Subcutaneous abdominal adipose tissue (tissue), 5 donors: Measurements from ENCODE around the gene CSNK1A1.
"Not testable (repeated sequence)": the region's sequence is repeated elsewhere in the genome, so short reads cannot be mapped to it uniquely, and the experiment has no call there.

ENCODE experiments used
- H3K27ac ChIP-seq: one replicate; pipeline ENCODE4 v1.7.0; 2013; ENCODE audit warnings: low read depth, mild to moderate bottlenecking, inconsistent platforms, low read length, moderate library complexity
- H3K27me3 ChIP-seq, 5 donors: one replicate each; pipeline ENCODE4 v1.7.0; 2013; ENCODE audit warnings: low read length in 5 of 5, inconsistent platforms in 1 of 5; ENCODE audit not compliant: control insufficient read depth in 5 of 5, insufficient read depth in 4 of 5
- H3K36me3 ChIP-seq, 5 donors: one replicate each; pipeline ENCODE4 v1.7.0; 2013; ENCODE audit warnings: low read length in 5 of 5; ENCODE audit not compliant: control insufficient read depth in 5 of 5, insufficient read depth in 5 of 5
- H3K4me1 ChIP-seq, 5 donors: one replicate each; pipeline ENCODE4 v1.7.0; 2013; ENCODE audit warnings: low read length in 5 of 5, mild to moderate bottlenecking in 3 of 5, moderate library complexity in 1 of 5; ENCODE audit not compliant: control insufficient read depth in 5 of 5, insufficient read depth in 5 of 5
- H3K4me3 ChIP-seq, 5 donors: one replicate each; pipeline ENCODE4 v1.7.0; 2013; ENCODE audit warnings: low read length in 5 of 5, low read depth in 1 of 5
- H3K9ac ChIP-seq, 5 donors: one replicate each; pipeline ENCODE4 v1.7.0; 2013; ENCODE audit warnings: low read length in 5 of 5, mild to moderate bottlenecking in 4 of 5, moderate library complexity in 3 of 5
- H3K9me3 ChIP-seq, 5 donors: one replicate each; pipeline ENCODE4 v1.7.0; 2013; ENCODE audit warnings: low read length in 5 of 5; ENCODE audit not compliant: control insufficient read depth in 5 of 5
- donor health status: healthy.
- donor health status: healthy.
- donor health status: healthy.
- donor health status: healthy.
- donor health status: healthy.

Gene CSNK1A1

GRCh38 chr5:149470942-149471341 is 80.3 kb downstream of the CSNK1A1 start:
- H3K27ac ChIP-seq, result no peak overlapping the region

DNA sequence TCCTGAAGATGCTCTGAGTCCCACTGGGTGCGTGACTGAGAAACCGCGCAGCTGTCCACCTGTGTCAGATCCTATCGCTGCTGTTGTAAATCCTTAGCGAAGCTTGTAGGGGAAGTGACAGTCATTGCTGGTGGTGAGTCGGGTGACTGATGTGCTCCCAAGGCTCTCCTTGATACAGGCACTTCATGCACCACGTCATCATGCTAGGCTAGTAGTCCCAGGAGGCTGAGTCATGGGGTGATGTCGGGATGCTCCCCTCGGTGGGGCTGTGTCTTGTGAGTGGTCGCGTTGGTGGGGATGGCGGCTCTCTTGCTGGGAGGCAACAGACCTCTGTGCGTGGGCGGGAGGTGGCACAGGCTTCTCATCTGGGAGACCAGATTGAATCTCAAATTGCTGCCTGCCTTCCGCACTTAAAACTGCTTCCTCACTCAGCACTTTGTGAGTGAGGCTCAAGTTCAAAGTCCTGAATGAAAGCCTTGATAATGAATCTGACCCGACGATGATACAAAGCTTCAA is 84.7 kb downstream of the CSNK1A1 start:
- H3K27me3 ChIP-seq, result no peaks in the 10 kb centered on the region
- H3K4me3 ChIP-seq, result no peak overlapping the region
- peaks cover 4 to 31% (median 26%) of the 10 kb centered on the region in 5 donors for H3K4me1 ChIP-seq
- H3K9me3 ChIP-seq, result no peaks in the 10 kb centered on the region
- H3K27ac ChIP-seq, result no peak overlapping the region
- no peaks in the 10 kb centered on the region for H3K36me3 ChIP-seq
- no peak overlapping the region for H3K9ac ChIP-seq

More at GRCh38 chr5:149470942-149471341, 80.3 kb downstream of the CSNK1A1 start:
- Histone ChIP-seq H3K9me3 (no peaks in the 10 kb centered on the region), H3K4me1 (peaks cover 4 to 22% (median 18%) of the 10 kb centered on the region in 5 donors), H3K36me3 (no peaks in the 10 kb centered on the region), H3K4me3 (no peak overlapping the region), H3K9ac (no peak overlapping the region), H3K27me3 (no peaks in the 10 kb centered on the region)

- Histone ChIP-seq H3K27ac (no peak overlapping the region), H3K9ac (peak overlapping the region in 2 of 5 donors; percentile 5 to 19), H3K27me3 (no peaks in the 10 kb centered on the region), H3K4me1 (peaks cover 4 to 22% (median 18%) of the 10 kb centered on the region in 5 donors), H3K36me3 (no peaks in the 10 kb centered on the region), H3K4me3 (peak overlapping the region in 1 of 5 donors; percentile 2), H3K9me3 (no peaks in the 10 kb centered on the region)
These were observed 86.3 kb downstream of the CSNK1A1 start for GRCh38 chr5:149464796-149465489.

DNA sequence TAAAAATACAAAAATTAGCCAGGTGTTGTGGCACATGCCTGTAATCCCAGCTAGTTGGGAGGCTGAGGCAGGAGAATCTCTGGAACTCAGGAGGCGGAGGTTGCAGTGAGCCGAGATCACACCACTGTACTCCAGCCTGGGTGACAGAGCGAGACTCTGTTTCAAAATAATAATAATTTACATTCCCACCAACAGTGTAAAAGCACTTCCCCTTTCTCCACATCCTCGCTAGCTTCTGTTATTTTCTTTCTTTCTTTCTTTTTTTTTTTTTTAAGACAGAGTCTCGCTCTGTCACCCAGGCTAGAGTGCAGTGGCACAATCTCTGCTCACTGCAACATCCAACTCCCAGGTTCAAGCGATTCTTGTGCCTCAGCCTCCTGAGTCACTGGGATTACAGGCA is 89.3 kb downstream of the CSNK1A1 start:
- not testable (repeated sequence) for H3K4me3 ChIP-seq, H3K36me3 ChIP-seq, H3K27me3 ChIP-seq, H3K9me3 ChIP-seq, H3K27ac ChIP-seq, H3K9ac ChIP-seq
- peaks cover 4 to 22% (median 18%) of the 10 kb centered on the region in 5 donors for H3K4me1 ChIP-seq

DNA sequence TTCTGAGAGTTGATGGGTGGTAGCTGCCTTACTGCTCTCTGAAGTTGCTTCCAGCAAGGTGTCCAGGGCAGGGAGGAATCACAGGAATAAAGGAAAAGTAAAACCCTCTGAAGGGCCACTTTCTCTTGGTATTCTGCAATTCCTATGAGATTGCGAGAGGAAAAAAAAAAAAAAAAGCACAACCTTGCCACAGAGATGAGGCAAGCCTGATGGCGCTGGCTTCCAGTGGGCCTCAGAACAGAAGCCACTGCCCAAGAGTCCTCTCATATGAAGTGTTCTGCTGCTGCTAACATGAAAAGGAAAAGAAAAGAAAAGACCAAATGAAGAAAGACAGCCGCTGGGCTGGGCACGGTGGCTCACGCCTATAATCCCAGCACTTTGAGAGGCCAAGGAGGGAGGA is 91.3 kb downstream of the CSNK1A1 start:
- Histone ChIP-seq H3K36me3 (no peaks in the 10 kb centered on the region), H3K4me3 (no peak overlapping the region), H3K27me3 (no peaks in the 10 kb centered on the region), H3K9ac (no peak overlapping the region), H3K4me1 (peaks cover 2 to 25% (median 20%) of the 10 kb centered on the region in 5 donors), H3K9me3 (no peaks in the 10 kb centered on the region), H3K27ac (peak overlapping the region; percentile 11)

DNA sequence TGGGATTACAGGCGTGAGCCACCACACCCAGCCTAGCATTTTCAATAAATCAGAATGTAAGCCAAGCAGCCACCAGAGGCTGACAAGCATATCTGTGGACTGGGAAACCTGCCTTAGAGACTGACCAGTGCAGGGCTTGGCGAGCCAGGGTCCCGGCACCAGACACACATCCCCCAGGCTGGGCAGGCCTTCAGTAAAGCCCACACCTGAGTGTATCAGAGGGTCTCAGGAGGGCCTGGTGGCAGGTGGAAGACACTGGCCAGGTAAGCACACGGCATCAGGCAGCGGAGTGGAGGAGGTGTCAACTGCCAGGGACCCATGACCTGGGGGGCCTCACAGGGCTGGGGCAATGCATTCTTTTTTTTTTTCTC is 93.9 kb downstream of the CSNK1A1 start:
- H3K27ac ChIP-seq, result no peak overlapping the region
- H3K9me3 ChIP-seq, result no peaks in the 10 kb centered on the region
- peaks cover 8 to 34% (median 29%) of the 10 kb centered on the region in 5 donors for H3K4me1 ChIP-seq
- H3K36me3 ChIP-seq, result no peaks in the 10 kb centered on the region
- no peak overlapping the region for H3K4me3 ChIP-seq
- no peak overlapping the region for H3K9ac ChIP-seq
- H3K27me3 ChIP-seq, result no peaks in the 10 kb centered on the region

DNA sequence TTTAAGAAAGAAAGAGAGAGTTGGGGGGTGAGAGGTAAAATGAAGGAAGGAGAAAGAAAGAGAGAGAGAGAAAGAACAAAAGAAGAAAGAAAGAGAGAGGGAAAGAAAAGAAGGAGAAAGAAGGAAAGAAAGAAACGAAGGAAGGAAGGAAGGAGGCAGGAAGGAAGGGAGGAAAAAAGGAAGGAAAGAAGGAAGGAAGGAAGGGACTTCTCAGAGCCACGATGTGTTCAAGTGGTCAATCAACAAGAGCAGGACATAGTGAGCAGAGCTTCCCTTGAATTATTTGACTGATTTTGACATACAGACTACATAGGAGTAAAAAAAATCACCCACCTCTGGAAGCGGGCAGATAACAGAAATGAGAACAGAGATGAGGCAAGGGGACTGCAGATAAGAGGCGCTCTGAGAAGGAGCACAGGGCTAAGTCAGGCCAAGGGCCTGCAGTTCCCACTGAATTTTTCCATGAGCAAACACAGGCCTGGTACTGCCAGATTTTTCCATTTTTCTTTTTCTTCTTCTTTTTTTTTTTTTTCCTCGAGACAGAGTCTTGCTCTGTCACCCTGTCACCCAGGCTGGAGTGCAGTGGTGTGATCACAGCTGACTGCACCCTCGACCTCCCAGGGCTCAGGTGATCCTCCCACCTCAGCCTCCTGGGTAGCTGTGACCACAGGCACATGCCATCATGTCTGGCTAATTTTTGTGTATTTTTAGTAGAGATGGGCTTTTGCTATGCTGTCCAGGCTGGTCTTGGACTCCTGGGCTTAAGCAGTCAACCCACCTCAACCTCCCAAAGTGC is 94.4 kb downstream of the CSNK1A1 start:
- H3K36me3 ChIP-seq, result no peaks in the 10 kb centered on the region
- no peak overlapping the region for H3K4me3 ChIP-seq
- peak overlapping the region; percentile 54 for H3K27ac ChIP-seq
- no peak overlapping the region for H3K9ac ChIP-seq
- H3K4me1 ChIP-seq, result peaks cover 13 to 40% (median 35%) of the 10 kb centered on the region in 5 donors
- no peaks in the 10 kb centered on the region for H3K27me3 ChIP-seq
- no peaks in the 10 kb centered on the region for H3K9me3 ChIP-seq

DNA sequence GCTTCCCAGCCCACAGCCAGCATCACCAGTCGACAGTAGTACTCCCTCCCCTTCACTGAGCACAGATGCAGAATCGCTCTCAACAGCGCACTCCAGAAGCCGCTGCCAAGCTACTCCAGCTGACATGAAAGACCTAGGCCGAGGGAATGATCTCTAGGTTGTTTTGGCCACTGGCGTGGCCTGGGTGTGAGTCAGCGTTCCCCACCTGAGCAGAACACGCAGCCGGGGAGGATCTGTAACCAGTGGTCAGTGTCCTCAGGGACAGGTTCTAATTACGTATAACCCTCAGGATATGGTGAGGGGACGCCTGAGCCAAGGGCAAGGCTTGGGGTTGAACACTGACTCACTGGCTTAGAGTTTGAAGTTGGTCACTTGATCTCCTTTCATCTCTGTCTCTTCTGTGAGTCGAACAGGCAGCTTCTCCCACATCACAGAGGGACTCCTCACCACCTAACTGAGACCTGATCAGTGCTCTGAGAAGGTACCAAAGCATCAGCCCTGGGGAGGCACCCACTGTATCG is 95.3 kb downstream of the CSNK1A1 start:
- Histone ChIP-seq H3K27ac (peak overlapping the region; percentile 54), H3K9ac (no peak overlapping the region), H3K4me1 (peaks cover 13 to 49% (median 43%) of the 10 kb centered on the region in 5 donors), H3K9me3 (no peaks in the 10 kb centered on the region), H3K36me3 (no peaks in the 10 kb centered on the region), H3K27me3 (no peaks in the 10 kb centered on the region), H3K4me3 (no peak overlapping the region)

DNA sequence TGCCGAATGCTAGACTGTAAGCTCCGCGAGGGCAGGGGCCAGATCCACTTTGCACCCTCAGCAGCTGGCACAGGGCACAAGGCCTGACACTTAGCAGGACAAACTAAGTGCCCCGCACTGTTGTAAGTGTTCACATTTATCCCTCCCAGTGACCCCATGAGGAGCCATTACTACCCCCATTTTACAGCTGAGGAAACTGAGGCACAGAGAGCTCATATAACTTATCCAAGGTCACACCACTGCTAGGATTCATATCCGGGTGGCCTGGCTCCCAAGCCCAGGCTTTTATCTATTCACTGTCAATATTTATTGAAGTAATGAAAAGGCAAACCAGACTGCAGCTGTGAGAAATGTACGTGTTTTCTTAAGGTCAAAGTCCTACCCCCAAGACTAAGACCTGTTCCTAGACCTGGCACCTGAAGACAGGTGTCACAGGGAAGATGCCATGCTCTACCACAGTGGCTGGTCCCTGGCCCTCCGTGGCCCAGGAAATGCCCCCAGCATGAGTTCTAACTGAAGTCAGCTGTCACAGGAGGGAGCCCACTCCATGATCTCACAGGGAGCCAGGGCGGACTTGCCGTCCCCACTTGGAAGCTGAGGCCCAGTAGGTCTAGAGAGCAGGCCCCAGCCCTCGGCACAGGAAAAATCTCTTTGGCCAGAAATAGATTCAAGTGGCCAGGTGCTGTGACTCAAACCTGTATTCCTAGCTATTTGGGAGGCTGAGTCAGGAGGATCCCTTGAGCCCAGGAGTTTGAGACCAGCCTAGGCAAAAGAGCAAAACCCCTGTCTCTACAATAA is 97.4 kb downstream of the CSNK1A1 start:
- Histone ChIP-seq H3K9ac (peak overlapping the region in 2 of 5 donors; percentile 38 to 48), H3K4me3 (no peak overlapping the region), H3K4me1 (peaks cover 21 to 70% (median 62%) of the 10 kb centered on the region in 5 donors), H3K9me3 (no peaks in the 10 kb centered on the region), H3K36me3 (no peaks in the 10 kb centered on the region), H3K27ac (peak overlapping the region; percentile 86), H3K27me3 (no peaks in the 10 kb centered on the region)
